NCI-H446 treated with DMSO at 0.1 percent for 48 hours (cell line): ENCODE results near the gene TTC39B.
"Not testable (repeated sequence)": the region's sequence is repeated elsewhere in the genome, so short reads cannot be mapped to it uniquely, and the experiment has no call there.

Experiments used
- DNase-seq: peaks from one replicate; lab custom pipeline; 2025; lab: John Stamatoyannopoulos, UW

TTC39B gene

GRCh38 chr9:15306757-15307522 lies at the start of gene TTC39B:
TSS of gene TTC39B (minus strand) at chr9:15307216. CDS start at chr9:15307125, 91 bp downstream.
- DNase-seq = peak; percentile 87

- no peak for DNase-seq
Observed at GRCh38 chr9:15355669-15356068, 48.7 kb upstream of the TTC39B start.

- no peak for DNase-seq
Observed at GRCh38 chr9:15354713-15355112, 47.7 kb upstream of the TTC39B start.

- no peak for DNase-seq
Observed at GRCh38 chr9:15353892-15354291, 46.9 kb upstream of the TTC39B start.

- DNase-seq = no peak
Observed at GRCh38 chr9:15352306-15352705, 45.3 kb upstream of the TTC39B start.

GRCh38 chr9:15349892-15350761 lies 43.1 kb upstream of the TTC39B start:
- DNase-seq = peak; percentile 55

- DNase-seq = no peak
Observed at GRCh38 chr9:15346837-15347236, 39.8 kb upstream of the TTC39B start.

GRCh38 chr9:15344191-15344590 lies 37.2 kb upstream of the TTC39B start:
- DNase-seq = no peak

GRCh38 chr9:15333376-15333881 lies 26.4 kb upstream of the TTC39B start:
- DNase-seq = no peak

- no peak for DNase-seq
Observed at GRCh38 chr9:15332939-15333338, 25.9 kb upstream of the TTC39B start.

- no peak for DNase-seq
Observed at GRCh38 chr9:15329539-15330109, 22.6 kb upstream of the TTC39B start.

GRCh38 chr9:15328946-15329345 lies 21.9 kb upstream of the TTC39B start:
- DNase-seq = no peak

GRCh38 chr9:15322695-15323094 lies 15.7 kb upstream of the TTC39B start:
- DNase-seq = not testable (repeated sequence)

- not testable (repeated sequence) for DNase-seq
Observed at GRCh38 chr9:15319661-15320060, 12.6 kb upstream of the TTC39B start.

GRCh38 chr9:15317836-15318235 lies 10.8 kb upstream of the TTC39B start:
- DNase-seq = no peak

GRCh38 chr9:15311607-15312006 lies 4.6 kb upstream of the TTC39B start:
- no peak for DNase-seq

GRCh38 chr9:15310107-15310850 lies 3.3 kb upstream of the TTC39B start:
- DNase-seq = no peak

GRCh38 chr9:15308511-15308910 lies 1.5 kb upstream of the TTC39B start:
- DNase-seq = no peak

GRCh38 chr9:15307523-15307841 lies 466 bp upstream of the TTC39B start:
- no peak for DNase-seq

- no peak for DNase-seq
Observed at GRCh38 chr9:15306068-15306756, 804 bp downstream of the TTC39B start.

GRCh38 chr9:15305470-15305869 lies 1.5 kb downstream of the TTC39B start:
- no peak for DNase-seq
